ENCODE measurements around the gene ADAM19.

ADAM19 gene, protein sequence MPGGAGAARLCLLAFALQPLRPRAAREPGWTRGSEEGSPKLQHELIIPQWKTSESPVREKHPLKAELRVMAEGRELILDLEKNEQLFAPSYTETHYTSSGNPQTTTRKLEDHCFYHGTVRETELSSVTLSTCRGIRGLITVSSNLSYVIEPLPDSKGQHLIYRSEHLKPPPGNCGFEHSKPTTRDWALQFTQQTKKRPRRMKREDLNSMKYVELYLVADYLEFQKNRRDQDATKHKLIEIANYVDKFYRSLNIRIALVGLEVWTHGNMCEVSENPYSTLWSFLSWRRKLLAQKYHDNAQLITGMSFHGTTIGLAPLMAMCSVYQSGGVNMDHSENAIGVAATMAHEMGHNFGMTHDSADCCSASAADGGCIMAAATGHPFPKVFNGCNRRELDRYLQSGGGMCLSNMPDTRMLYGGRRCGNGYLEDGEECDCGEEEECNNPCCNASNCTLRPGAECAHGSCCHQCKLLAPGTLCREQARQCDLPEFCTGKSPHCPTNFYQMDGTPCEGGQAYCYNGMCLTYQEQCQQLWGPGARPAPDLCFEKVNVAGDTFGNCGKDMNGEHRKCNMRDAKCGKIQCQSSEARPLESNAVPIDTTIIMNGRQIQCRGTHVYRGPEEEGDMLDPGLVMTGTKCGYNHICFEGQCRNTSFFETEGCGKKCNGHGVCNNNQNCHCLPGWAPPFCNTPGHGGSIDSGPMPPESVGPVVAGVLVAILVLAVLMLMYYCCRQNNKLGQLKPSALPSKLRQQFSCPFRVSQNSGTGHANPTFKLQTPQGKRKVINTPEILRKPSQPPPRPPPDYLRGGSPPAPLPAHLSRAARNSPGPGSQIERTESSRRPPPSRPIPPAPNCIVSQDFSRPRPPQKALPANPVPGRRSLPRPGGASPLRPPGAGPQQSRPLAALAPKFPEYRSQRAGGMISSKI

DNA sequence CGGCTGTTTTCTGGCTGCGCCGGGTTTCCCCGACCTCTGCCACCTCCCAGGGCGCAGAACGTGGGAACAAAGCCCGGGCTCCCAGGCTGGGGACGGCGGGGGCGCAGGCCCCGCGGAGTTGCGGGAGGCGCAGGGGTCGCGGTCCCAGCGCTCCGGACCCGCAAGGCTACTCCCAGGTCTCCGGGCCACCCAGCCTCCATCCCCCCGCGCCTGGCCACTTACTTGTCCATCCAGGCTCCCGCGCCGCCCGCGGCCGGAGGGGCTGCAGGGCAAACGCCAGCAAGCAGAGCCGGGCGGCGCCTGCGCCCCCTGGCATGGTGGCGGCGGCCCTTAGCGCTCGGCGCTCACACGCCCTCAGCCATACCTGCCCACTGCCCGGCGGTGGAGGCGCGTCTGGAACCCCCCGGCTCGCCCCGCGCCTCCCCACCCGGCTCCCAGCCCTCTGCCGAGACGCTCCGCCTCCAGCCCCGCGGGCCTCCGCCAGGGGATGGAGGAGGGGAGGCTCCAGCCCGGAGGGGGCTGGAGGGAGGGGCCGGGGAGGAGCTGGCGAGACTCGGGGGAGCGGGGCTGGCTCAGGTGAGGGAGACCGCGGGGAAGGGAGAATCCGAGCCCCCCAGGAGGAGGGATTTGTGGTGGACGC lies at the start of gene ADAM19:
ADAM19 (minus strand) TSS at position 395 of the 640 bp plus-strand sequence; CDS start at position 316, 79 bp downstream.
- DNase-seq (ENCODE audit: low read depth, low spot score), result no peak

DNA sequence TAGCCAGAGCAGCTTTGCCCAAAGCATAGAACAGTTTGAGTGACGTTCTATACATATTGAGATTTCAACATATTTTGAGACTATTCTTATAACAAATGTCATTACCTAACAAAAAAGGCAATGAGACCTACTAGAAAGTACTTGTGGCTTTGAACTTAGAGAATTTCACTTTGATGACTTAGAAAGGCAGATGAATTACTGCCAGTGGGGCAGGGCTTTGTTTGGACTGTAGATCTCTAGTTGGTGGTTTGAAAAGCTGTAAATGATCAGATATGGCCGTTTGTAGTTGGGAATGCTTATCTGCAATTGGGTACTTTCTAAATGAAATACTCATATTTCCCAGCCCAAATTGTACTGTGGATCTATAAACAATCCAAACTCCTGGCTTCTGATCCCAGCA lies 48.6 kb upstream of the ADAM19 start:
- DNase-seq (ENCODE audit: low read depth, low spot score), result no peak

GRCh38 chr5:157620776-157621175 lies 45.2 kb upstream of the ADAM19 start:
- no peak for DNase-seq (ENCODE audit: low read depth, low spot score)

DNA sequence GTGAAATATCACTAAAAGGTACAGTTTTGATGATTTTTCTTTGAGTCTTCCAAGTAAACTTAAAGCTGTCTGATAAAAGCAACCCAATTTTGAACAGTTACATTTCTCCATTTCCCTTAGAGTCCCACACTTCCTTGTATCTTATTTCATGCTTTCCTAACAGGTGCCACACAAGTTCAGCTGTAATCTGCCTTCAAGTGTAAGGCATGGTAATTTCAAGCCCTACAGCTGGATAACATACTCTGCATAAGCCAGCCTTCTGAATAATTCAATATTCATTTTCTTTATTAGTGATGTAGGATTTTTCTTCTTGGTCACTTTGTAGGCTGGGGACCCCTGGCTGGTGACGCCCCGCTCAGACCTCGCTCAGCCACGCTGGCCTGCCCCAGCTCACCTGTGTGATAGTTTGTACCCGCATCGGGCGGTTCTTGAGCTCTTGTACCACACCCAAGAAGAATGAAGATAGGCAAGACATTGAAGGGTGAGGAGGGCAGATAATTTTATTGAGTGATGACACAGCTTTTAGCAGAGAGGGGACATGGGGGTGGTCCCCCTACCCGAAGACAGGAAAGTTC lies 42.7 kb upstream of the ADAM19 start:
- no peak for DNase-seq (ENCODE audit: low read depth, low spot score)

DNA sequence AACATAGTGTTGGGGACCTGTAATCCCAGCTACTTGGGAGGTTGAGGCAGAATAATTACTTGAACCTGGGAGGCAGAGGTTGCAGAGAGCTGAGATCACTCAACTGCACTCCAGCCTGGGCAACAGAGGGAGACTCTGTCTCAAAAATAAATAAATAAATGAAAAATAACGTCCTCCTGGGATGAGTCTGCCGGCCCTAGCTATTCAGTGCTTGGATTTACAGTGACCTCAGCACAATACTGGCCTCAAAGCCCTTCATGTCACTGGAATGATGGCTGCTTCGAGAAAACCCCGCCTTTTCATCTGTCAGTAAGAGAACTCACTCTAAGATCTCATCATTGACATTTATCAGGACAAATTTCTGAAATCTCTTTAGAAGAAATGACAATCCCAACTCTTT lies 41.2 kb upstream of the ADAM19 start:
- no peak for DNase-seq (ENCODE audit: low read depth, low spot score)

DNA sequence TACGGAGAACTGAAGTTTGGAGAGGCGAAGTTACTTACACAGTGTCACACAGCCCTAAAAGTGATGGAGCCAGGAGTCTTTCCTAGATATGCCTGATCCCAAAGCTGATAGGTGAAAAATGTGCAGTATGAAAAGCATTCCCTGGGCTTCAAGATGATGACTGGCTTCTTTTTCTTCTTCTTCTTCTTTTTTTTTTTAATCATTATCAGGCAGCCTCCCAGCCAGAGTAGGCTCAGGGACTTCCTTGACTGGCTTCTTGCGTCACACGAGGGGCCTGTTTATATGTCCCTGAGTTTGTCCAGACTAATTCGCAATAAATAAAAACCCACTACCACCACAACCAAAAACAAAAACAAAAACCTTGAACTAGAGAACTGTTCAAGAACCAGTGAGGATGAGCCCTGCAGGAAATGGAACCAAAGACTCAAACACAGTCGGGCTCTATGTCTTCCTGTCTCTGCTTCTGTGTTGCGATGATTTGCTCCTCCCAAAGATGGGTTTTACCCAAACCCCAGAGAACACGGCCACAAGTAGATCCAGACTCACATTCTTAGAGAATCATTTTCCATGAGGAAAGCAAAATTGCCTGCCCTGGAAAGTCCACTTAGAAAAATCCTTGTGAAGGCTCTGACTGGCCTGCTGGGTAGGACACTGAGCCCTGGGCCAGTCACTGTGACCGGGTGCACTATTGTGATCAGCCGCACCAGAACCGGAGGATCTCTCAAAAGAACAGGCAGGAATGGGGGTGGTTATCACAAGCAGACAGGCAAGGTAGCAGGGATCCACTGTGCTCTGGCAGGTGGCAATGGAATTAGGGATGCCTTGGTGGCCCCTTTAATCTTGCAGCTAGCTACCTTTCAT lies 38.0 kb upstream of the ADAM19 start:
- DNase-seq (ENCODE audit: low read depth, low spot score), result no peak

GRCh38 chr5:157612581-157612980 lies 37.0 kb upstream of the ADAM19 start:
- DNase-seq (ENCODE audit: low read depth, low spot score), result no peak

DNA sequence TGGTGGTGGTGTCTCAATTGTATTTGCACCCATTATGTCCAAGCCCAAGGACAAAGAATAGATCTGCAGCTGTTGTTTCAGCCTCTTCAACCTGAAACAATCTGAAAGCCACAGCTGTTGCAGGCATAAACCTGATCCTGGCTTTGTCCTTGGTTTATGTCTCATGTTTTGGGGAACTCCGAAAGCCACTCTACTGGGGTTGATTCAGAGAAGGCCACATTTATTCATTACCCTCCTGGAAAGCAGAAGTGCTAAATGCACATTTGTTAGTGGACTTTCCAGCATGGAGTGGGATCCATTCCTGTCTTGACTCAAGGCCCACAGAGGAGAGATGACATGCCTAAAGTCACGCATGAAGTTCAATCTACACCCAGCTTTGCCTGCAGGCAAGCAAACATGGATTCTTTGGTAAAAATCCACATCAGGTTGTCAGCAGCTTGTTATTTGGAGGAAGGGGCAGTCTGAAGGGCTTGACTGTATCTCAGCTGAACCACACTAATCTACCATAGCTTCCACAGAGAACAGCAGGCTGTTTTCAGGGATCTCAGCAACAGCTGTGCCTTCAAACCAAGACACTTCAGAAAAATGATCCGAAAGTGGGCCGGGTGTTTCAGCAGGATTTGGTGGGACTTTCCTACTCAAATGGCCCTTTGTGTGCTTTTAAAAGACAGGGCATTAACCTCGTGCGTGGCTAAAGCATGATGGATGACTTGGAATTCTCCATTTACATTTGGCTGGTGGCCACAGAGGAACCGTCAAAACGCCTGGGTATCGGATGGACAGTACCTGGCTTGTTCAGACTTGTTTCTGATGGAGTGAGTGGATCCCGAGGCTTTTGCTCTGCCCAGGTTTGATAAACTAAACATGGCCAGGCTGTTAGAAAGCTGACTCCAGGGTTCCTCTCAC lies 36.2 kb upstream of the ADAM19 start:
- DNase-seq (ENCODE audit: low read depth, low spot score), result no peak

GRCh38 chr5:157610990-157611389 lies 35.4 kb upstream of the ADAM19 start:
- no peak for DNase-seq (ENCODE audit: low read depth, low spot score)

DNA sequence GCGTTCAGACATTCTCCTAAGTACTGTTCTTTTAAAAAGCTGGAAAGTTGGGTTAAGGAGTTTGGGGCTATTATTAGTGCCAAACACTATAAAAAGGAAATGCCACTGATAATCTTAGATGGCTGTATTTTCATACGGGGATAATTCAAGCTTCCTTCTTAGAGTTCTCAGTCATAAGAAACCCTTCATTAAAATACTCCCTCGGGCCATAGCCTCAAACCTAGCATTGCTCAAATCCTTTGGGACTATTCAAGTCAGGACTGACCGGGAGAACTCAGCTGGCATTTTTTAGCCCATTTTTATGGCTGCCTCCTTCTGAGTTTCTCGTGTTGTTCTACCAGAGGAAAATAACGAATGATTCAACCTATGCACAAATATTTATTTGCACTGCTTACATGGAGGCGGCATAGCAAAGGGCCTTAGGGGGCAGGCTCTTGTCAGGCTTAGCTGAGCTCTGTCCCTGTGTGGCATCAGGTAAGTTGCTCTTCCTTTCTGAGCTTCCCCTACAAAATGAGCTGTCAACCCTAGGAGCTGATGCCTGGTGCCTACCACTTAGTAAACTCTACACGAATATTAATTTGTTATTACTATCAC lies 33.5 kb upstream of the ADAM19 start:
- DNase-seq (ENCODE audit: low read depth, low spot score), result no peak

GRCh38 chr5:157607371-157608161 lies 32.0 kb upstream of the ADAM19 start:
- DNase-seq (ENCODE audit: low read depth, low spot score), result no peak

GRCh38 chr5:157606046-157606445 lies 30.5 kb upstream of the ADAM19 start:
- DNase-seq (ENCODE audit: low read depth, low spot score), result no peak

DNA sequence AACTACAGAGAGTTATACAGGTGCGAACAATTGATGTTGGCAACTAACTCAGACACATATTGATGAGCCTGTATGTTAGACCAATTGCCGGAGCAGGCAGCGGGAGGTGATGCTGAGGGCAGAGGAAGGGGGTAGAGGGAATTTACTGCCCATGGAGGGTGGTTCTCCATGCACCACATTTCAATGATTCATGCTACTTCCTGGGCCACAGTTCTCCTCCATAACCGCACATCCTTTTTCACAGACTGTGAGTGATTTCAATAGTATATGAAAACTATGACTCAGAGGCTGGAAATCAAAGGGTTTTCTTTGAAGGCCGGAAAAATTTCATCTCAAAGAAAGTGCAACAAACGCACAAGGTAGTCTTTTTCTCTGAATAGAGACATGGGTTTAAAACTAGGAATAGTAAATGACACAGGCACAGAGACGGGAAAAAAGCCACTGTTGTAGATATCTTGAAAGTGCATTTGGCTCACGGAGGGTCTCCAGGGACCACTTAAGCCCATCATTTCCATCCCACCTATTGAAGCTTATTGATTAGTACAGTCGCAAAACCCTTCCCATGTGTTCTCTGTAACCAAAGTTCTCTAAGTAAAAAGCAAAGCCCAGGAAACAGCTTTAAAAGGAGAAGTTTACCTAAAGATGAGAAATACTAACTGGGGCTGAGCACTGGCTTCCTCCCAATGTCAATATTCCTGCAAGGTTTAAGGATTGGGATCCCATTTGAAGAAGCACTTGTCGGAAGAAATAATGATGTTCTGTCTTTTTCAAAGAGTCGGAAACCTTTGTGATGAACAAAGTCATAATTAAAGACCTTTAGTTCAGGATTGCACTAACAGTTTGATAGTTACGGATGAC lies 28.0 kb upstream of the ADAM19 start:
- DNase-seq (ENCODE audit: low read depth, low spot score), result no peak

DNA sequence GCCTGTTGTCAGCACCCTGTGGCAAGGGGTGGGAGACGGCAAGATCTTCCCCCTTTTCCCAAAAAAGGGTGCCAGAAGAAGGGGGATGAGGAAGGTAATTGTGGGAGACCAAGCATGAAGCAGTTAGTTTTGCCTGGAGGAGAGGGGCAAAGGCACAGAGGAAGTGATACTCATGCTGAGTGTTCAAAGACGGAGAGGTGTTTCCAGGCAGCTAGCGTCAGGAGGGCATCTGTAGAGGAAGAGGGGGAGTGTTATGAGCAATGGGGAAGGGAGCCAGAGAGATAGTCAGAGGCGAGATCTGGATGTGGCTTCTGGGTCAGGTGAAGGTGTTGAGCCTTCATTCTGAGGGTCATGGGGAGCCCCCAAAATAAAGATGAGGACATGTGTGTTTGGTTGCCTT lies 26.9 kb upstream of the ADAM19 start:
- DNase-seq (ENCODE audit: low read depth, low spot score), result no peak

DNA sequence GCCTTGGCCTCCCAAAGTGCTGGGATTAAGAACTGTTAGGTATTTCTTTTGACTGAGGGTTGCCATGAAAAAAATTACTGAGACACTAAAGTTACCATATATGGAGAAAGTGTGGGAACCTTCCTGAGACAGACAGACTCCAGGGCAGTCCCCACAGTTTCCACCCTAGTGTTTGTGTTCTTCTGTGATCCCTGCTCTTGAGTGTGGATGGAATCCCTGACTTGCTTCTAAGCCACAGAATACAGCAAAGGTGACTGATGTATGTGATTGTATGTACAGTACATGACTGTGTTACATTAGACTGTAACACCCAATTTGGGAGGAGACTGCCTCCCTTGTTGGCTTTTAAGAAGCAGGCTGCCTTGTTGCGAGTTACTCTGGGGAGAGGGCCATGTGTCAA lies 24.7 kb upstream of the ADAM19 start:
- no peak for DNase-seq (ENCODE audit: low read depth, low spot score)

DNA sequence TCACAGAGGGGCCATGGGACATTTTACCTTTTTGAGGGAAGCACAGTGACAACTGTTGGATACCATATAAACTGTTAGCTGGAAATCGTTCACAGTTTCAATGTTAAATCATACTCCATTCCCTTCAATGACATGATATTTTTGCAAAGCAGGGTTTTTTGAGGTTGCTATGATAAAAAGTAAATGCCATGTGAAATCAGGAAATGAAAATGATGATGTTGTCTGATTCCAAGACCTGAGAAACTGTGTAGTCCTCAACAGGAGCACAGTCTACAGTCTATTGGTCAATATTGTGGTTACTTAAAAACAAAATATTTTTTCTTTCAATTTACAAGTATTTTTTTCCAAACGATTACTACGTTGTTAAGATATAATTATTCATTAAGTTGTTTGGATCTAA lies 24.0 kb upstream of the ADAM19 start:
- DNase-seq (ENCODE audit: low read depth, low spot score), result no peak

DNA sequence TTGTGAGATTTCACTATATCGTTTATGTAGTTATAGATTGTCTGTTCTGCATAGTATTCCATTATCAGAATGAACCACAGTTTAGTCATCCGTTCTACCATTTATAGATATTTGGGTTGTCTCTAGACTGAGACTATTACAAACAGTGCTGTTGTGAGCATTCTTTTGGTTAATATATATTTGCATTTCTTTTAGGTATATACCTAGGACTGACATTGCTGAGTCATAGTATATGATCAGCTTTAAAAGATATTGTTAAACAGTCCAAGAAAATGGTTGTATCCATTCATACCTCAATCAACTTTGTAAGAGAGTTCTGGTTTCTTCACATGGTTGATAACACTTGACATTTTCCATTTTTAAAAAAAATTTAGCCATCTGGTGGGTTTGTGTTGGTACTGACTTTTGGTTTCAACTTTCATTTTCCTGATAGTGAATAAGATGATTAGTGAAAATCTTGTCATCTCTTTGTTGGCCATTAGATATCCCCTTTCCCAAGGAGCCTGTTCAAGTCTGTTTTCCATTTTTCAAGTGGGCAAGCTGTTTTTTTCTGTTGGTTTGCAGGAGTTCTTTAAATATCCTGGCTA lies 22.9 kb upstream of the ADAM19 start:
- no peak for DNase-seq (ENCODE audit: low read depth, low spot score)
